ENCODE data around the gene IPP.

Gene IPP

DNA sequence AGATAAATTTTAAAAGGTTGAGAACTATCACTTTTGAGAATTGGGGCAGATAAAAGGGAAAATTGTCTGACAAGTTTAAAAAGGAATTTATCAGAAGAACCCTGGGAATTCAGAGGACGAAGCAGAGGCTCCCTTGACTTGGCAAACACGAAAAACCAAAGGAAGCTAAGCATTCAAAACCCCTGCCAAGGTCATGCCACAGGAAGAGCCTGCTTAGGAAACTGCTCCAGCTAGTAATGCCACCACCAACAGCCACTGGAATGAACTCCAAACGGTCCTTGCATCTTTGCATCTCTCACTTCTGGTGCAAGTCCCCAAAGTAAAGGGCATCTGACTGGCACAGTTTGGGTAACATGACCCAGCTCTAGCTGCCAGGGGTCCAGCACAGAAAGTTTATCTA is 71.3 kb downstream of the IPP start:
- TF ChIP-seq TAF1 (IDR thresholded peaks at IDR 0.05; ENCODE audit: borderline replicate concordance, insufficient read depth, low read length) (no peak), FOXP2 (optimal IDR thresholded peaks at IDR 0.05; ENCODE audit: borderline replicate concordance, extremely low read depth, extremely low read length, insufficient read depth) (no peak), POLR2AphosphoS5 (IDR thresholded peaks at IDR 0.05; ENCODE audit: low read depth, low read length) (no peak), REST (IDR thresholded peaks at IDR 0.05; ENCODE audit: insufficient read depth in 1 of 2, low read depth in 2 of 2, low read length in 2 of 2) (no peak), SIN3A (IDR thresholded peaks at IDR 0.05; ENCODE audit: borderline replicate concordance, insufficient read depth, low read length) (no peak)

DNA sequence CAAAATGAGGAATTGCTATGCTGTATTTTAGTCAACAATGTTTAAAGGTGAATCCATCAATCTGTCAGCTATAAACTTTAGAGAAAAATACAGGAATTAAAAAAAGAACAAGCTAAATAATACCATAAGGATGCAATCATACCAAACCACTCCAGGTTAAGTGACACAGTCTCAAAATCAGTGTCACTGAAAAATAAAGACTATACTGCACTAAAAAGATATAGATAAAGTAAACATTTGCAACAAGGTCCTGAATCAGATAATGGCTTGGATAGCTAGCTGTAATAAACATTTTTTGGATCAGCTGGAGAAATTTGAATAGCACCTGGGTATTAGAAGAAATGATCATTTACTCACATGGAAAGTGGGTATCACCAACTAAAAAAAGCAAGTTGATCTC is 72.0 kb downstream of the IPP start:
- TF ChIP-seq SIN3A (IDR thresholded peaks at IDR 0.05; ENCODE audit: borderline replicate concordance, insufficient read depth, low read length): no peak
- no peak for TF ChIP-seq REST (IDR thresholded peaks at IDR 0.05; ENCODE audit: insufficient read depth in 1 of 2, low read depth in 2 of 2, low read length in 2 of 2)
- no peak for TF ChIP-seq TAF1 (IDR thresholded peaks at IDR 0.05; ENCODE audit: borderline replicate concordance, insufficient read depth, low read length)
- no peak for TF ChIP-seq FOXP2 (optimal IDR thresholded peaks at IDR 0.05; ENCODE audit: borderline replicate concordance, extremely low read depth, extremely low read length, insufficient read depth)
- no peak for TF ChIP-seq POLR2AphosphoS5 (IDR thresholded peaks at IDR 0.05; ENCODE audit: low read depth, low read length)

DNA sequence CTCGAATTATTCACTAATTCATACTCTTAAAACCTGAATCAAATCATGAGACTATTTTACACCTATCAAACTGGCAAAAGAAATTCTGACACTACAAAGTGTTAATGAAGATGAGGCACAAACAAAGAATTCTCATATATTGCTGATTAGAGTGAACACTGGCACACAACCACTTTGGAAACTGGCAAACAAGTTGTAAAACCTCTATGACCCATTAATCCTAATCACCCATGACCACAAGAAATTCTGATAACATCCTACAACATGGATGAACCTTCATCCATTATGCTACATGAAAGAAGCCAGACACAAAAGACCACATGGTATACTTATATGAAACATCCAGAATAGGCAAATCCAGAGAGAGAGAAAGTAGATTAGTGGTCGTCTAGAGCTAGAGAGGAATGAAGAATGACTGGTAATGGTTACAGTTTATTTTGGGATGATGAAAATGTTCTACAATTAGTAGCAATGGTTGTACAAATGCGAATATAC is 72.7 kb downstream of the IPP start:
- no peak for TF ChIP-seq POLR2AphosphoS5 (IDR thresholded peaks at IDR 0.05; ENCODE audit: low read depth, low read length)
- TF ChIP-seq TAF1 (IDR thresholded peaks at IDR 0.05; ENCODE audit: borderline replicate concordance, insufficient read depth, low read length): no peak
- TF ChIP-seq SIN3A (IDR thresholded peaks at IDR 0.05; ENCODE audit: borderline replicate concordance, insufficient read depth, low read length): no peak
- no peak for TF ChIP-seq REST (IDR thresholded peaks at IDR 0.05; ENCODE audit: insufficient read depth in 1 of 2, low read depth in 2 of 2, low read length in 2 of 2)
- TF ChIP-seq FOXP2 (optimal IDR thresholded peaks at IDR 0.05; ENCODE audit: borderline replicate concordance, extremely low read depth, extremely low read length, insufficient read depth): no peak

DNA sequence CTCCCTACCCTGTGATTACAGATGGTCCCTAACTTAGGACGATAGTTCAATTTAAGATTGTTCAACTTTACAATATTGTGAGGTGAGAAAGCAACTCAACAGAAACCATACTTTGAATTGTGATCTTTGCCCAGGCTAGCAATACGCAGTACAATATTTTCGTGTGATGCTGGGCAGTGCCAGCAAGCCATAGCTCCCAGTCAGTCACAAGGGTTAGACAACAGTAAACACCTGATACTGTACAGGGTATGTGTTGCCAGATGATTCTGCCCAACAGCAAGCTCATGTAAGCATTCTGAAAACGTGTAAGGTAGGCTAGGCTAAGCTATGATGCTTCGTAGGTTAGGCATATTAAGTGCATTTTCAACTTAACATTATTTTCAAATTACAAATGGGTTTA is 76.0 kb downstream of the IPP start:
- TF ChIP-seq SIN3A (IDR thresholded peaks at IDR 0.05; ENCODE audit: borderline replicate concordance, insufficient read depth, low read length) (no peak), TAF1 (IDR thresholded peaks at IDR 0.05; ENCODE audit: borderline replicate concordance, insufficient read depth, low read length) (no peak), REST (IDR thresholded peaks at IDR 0.05; ENCODE audit: insufficient read depth in 1 of 2, low read depth in 2 of 2, low read length in 2 of 2) (no peak), FOXP2 (optimal IDR thresholded peaks at IDR 0.05; ENCODE audit: borderline replicate concordance, extremely low read depth, extremely low read length, insufficient read depth) (no peak), POLR2AphosphoS5 (IDR thresholded peaks at IDR 0.05; ENCODE audit: low read depth, low read length) (no peak)

GRCh38 chr1:45673956-45674355 is 76.5 kb downstream of the IPP start:
- TF ChIP-seq TAF1 (IDR thresholded peaks at IDR 0.05; ENCODE audit: borderline replicate concordance, insufficient read depth, low read length) (no peak), POLR2AphosphoS5 (IDR thresholded peaks at IDR 0.05; ENCODE audit: low read depth, low read length) (no peak), FOXP2 (optimal IDR thresholded peaks at IDR 0.05; ENCODE audit: borderline replicate concordance, extremely low read depth, extremely low read length, insufficient read depth) (no peak), REST (IDR thresholded peaks at IDR 0.05; ENCODE audit: insufficient read depth in 1 of 2, low read depth in 2 of 2, low read length in 2 of 2) (no peak), SIN3A (IDR thresholded peaks at IDR 0.05; ENCODE audit: borderline replicate concordance, insufficient read depth, low read length) (no peak)
